Mammary epithelial cell (primary cell): ENCODE results near the gene PARVA.
"Not testable (repeated sequence)": the region's sequence is repeated elsewhere in the genome, so short reads cannot be mapped to it uniquely, and the experiment has no call there.

Source experiments
- EZH2 ChIP-seq: IDR thresholded peaks from 2 replicates; pipeline ENCODE4 v1.6.1; 2012; ENCODE audit warnings: low read length, inconsistent platforms, borderline replicate concordance
- TF ChIP-seq, protein P1 (sequence below), 2 donors: IDR thresholded peaks in 1 of 2; conservative IDR thresholded peaks in 1 of 2; 2 replicates each; pipeline ENCODE4 v1.5.1; 2011 to 2012; ENCODE audit warnings: inconsistent platforms in 2 of 2, low read length in 2 of 2, mild to moderate bottlenecking in 2 of 2, control low read depth in 1 of 2, low read depth in 1 of 2; ENCODE audit not compliant: insufficient read depth in 1 of 2; ENCODE audit errors: extremely low read depth in 1 of 2

DNA sequence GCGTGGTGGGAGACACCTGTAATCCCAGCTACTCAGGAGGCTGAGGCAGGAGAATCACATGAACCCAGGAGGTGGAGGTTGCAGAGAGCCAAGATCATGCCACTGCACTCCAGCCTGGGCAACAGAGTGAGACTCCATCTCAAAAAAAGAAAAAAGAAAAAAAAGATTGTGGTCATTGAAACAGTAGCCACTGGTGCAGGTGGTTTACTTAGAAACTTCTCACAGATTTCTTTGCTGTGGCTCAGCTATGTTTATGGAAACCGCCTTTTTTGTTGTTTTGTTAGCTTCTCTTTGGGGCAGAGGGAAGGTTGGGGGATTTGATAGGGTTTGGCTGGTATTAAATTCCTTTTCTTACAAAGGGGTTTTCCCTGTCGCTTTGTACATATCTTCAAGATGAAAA, 19.7 kb upstream of the PARVA start:
- TF ChIP-seq, protein P1, sequence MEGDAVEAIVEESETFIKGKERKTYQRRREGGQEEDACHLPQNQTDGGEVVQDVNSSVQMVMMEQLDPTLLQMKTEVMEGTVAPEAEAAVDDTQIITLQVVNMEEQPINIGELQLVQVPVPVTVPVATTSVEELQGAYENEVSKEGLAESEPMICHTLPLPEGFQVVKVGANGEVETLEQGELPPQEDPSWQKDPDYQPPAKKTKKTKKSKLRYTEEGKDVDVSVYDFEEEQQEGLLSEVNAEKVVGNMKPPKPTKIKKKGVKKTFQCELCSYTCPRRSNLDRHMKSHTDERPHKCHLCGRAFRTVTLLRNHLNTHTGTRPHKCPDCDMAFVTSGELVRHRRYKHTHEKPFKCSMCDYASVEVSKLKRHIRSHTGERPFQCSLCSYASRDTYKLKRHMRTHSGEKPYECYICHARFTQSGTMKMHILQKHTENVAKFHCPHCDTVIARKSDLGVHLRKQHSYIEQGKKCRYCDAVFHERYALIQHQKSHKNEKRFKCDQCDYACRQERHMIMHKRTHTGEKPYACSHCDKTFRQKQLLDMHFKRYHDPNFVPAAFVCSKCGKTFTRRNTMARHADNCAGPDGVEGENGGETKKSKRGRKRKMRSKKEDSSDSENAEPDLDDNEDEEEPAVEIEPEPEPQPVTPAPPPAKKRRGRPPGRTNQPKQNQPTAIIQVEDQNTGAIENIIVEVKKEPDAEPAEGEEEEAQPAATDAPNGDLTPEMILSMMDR (conservative IDR thresholded peaks at IDR 0.05 in 1 of 2, IDR thresholded peaks at IDR 0.05 in 1 of 2; ENCODE audit: extremely low read depth in 1 of 2, insufficient read depth in 1 of 2, low read depth in 1 of 2, low read length in 2 of 2): not testable (repeated sequence)
- TF ChIP-seq EZH2: not testable (repeated sequence)
